Adrenal gland (tissue), 12 donors: Measurements from ENCODE around the gene PAX5. TPM values are rescaled to one million over a fixed set of nuclear protein-coding genes. Genes with fewer than 3 reads are reported as not detected.

Experiments
- DNase-seq, 7 donors: peaks; one replicate each; pipeline ENCODE4 v3.0.0-alpha.2; 2019 to 2020
- H3K27ac ChIP-seq, 5 donors: fragments of 200-600 bp; sonication (generic) in 4 of 5; 1 replicate in 3 of 5; 2 replicates in 2 of 5; pipeline versions ENCODE4 v1.5.1 to v1.8.0; 2016 to 2020; ENCODE audit warnings: mild to moderate bottlenecking in 1 of 5
- H3K27me3 ChIP-seq: fragments of 200-600 bp; 2 replicates; pipeline ENCODE4 v1.8.0; 2021
- H3K36me3 ChIP-seq, 2 donors: fragments of 200-600 bp; replicated peaks in 1 of 2; 1 replicate in 1 of 2; 2 replicates in 1 of 2; pipeline versions ENCODE4 v1.5.1 to v1.8.0; 2018 to 2022
- H3K4me1 ChIP-seq, 2 donors: fragments of 200-600 bp; replicated peaks in 1 of 2; 1 replicate in 1 of 2; 2 replicates in 1 of 2; pipeline versions ENCODE4 v1.5.1 to v1.8.0; 2018 to 2021
- H3K4me3 ChIP-seq, 4 donors: fragments of 200-600 bp; sonication (generic) in 3 of 4; one replicate each; pipeline ENCODE4 v1.5.1; 2016 to 2018
- H3K9me3 ChIP-seq, 3 donors: fragments of 200-600 bp; sonication (generic) in 1 of 3; replicated peaks in 1 of 3; 1 replicate in 2 of 3; 2 replicates in 1 of 3; pipeline versions ENCODE4 v1.5.1 to v1.8.0; 2016 to 2021
- POLR2A ChIP-seq, 2 donors: fragments of 450-650 bp; IDR thresholded peaks; one replicate each; pipeline ENCODE4 v1.6.1; 2017; ENCODE audit warnings: antibody characterized with exemption in 2 of 2, mild to moderate bottlenecking in 2 of 2, moderate library complexity in 1 of 2
- WGBS, 4 donors: extraction: QIAGEN DNeasy Blood & Tissue Kit in 2 of 4; methylation state at CpG; one replicate each; pipeline versions ENCODE4 v1.1.5 to v1.1.7; 2013 to 2017; 5-methylcytosine and 5-hydroxymethylcytosine counted together
- intact Hi-C, 2 donors: fragments of 100-400 bp; cut with DNase I; formaldehyde crosslinking; loops; one replicate each; pipeline versions ENCODE4 v1.14.1 to v1.15.0; 2022 to 2023
- polyA plus RNA-seq, 3 donors: library from polyadenylated mRNA; stranded (reverse); fragments of 200-250 nt in 2 of 3; fragments of 350-450 nt in 1 of 3; fragmentation: Illumina TruSeq in 1 of 3; extraction: RNeasy Lipid Tissue Mini Kit (QIAGEN cat#74804) in 1 of 3; gene quantifications; one replicate each; pipeline ENCODE4 v1.2.3, GENCODE V29; 2013 to 2014
- total RNA-seq, 9 donors: library from RNA; depleted of rRNA in 4 of 9; stranded (reverse); fragments of >200 nt in 4 of 9; fragments of 120-200 nt in 1 of 9; fragmentation: NEBNext Ultra II Directional in 1 of 9; extraction: Animal tissue kit (Norgen Biotek cat#: 25700) in 1 of 9; gene quantifications; one replicate each; pipeline versions ENCODE4 v1.1.0 to v1.2.4, GENCODE V29; 2013 to 2023
- TF ChIP-seq, protein P1 (sequence below), 6 experiments: fragments of 450-650 bp in 4 of 6; fragments of 200-600 bp in 2 of 6; sonication (generic) in 1 of 6; IDR thresholded peaks; 1 replicate in 5 of 6; 2 replicates in 1 of 6; pipeline versions ENCODE4 v1.5.1 to v1.8.0; 2016 to 2021; ENCODE audit warnings: antibody characterized with exemption in 6 of 6, mild to moderate bottlenecking in 2 of 6, moderate library complexity in 1 of 6
- donor health status: healthy with polysubstance abuse.
- donor health status: Bipolar disorder and iron deficiency.
- donor health status: DM: yes; HTN: yes; CAD: no.
- donor health status: DM: no; HTN: no; CAD: no.
- donor health status: DM: no; HTN: no; CAD: no.
- donor health status: DM: yes; HTN: yes; CAD: no.

PAX5 gene
- total and polyA plus RNA-seq, 12 donors = under 0.01 to 0.22 (median 0.09) TPM; not detected in 6

- Histone ChIP-seq H3K4me1 (no peaks in the 10 kb centered on the region), H3K36me3 (no peaks in the 10 kb centered on the region), H3K27me3 (no peaks in the 10 kb centered on the region), H3K27ac (no peak overlapping the region), H3K9me3 (no peaks in the 10 kb centered on the region), H3K4me3 (no peak overlapping the region)
- TF ChIP-seq, protein P1, sequence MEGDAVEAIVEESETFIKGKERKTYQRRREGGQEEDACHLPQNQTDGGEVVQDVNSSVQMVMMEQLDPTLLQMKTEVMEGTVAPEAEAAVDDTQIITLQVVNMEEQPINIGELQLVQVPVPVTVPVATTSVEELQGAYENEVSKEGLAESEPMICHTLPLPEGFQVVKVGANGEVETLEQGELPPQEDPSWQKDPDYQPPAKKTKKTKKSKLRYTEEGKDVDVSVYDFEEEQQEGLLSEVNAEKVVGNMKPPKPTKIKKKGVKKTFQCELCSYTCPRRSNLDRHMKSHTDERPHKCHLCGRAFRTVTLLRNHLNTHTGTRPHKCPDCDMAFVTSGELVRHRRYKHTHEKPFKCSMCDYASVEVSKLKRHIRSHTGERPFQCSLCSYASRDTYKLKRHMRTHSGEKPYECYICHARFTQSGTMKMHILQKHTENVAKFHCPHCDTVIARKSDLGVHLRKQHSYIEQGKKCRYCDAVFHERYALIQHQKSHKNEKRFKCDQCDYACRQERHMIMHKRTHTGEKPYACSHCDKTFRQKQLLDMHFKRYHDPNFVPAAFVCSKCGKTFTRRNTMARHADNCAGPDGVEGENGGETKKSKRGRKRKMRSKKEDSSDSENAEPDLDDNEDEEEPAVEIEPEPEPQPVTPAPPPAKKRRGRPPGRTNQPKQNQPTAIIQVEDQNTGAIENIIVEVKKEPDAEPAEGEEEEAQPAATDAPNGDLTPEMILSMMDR (IDR thresholded peaks at IDR 0.05) = no peak
- TF ChIP-seq POLR2A (IDR thresholded peaks at IDR 0.05) = no peak
- intact Hi-C loops = no loop called here
- no peak for DNase-seq
- 72 to 79% (median 78%) methylated on average over 2 of the region's 2 CpGs for WGBS, 4 donors
Measured at GRCh38 chr9:36840898-36841536, 193.1 kb downstream of the PAX5 start.

- Histone ChIP-seq H3K36me3 (no peaks in the 10 kb centered on the region), H3K27ac (no peak overlapping the region), H3K27me3 (no peaks in the 10 kb centered on the region), H3K4me3 (no peak overlapping the region), H3K4me1 (no peaks in the 10 kb centered on the region), H3K9me3 (no peaks in the 10 kb centered on the region)
- no peak for DNase-seq
- TF ChIP-seq, protein P1 (IDR thresholded peaks at IDR 0.05) = no peak
- TF ChIP-seq POLR2A (IDR thresholded peaks at IDR 0.05) = no peak
- intact Hi-C loops = no loop called here
- WGBS, 4 donors = 80 to 93% (median 85%) methylated on average over 8 to 15 of the region's 15 CpGs
Measured at GRCh38 chr9:36839131-36839885, 194.8 kb downstream of the PAX5 start.

- 82 to 89% (median 88%) methylated on average over 14 to 17 of the region's 17 CpGs for WGBS, 4 donors
- H3K27ac ChIP-seq = no peak overlapping the region
- intact Hi-C loops = no loop called here
Measured at GRCh38 chr9:36837431-36838405, 196.3 kb downstream of the PAX5 start.

More at GRCh38 chr9:36837431-36838405, 196.3 kb downstream of the PAX5 start:
- TF ChIP-seq, protein P1 (IDR thresholded peaks at IDR 0.05) = no peak
- TF ChIP-seq POLR2A (IDR thresholded peaks at IDR 0.05) = no peak
- no peak for DNase-seq
- Histone ChIP-seq H3K36me3 (no peaks in the 10 kb centered on the region), H3K4me1 (no peaks in the 10 kb centered on the region), H3K9me3 (no peaks in the 10 kb centered on the region), H3K4me3 (no peak overlapping the region), H3K27me3 (no peaks in the 10 kb centered on the region)
